IMR-90 (cell line): ENCODE data around the gene MFAP1.

Source experiments
- CEBPB ChIP-seq: IDR thresholded peaks from 2 replicates; pipeline ENCODE4 v1.6.1; 2012; ENCODE audit warnings: low read depth, low read length, improper control_type of control experiment
- CTCF ChIP-seq: conservative IDR thresholded peaks from 2 replicates; pipeline ENCODE4 v1.5.1; 2012; ENCODE audit warnings: mild to moderate bottlenecking, low read depth, low read length, improper control_type of control experiment
- POLR2A ChIP-seq: IDR thresholded peaks from 2 replicates; pipeline ENCODE4 v1.6.1; 2012; ENCODE audit warnings: mild to moderate bottlenecking, low read depth, low read length
- USF2 ChIP-seq: fragments of 150-350 bp; IDR thresholded peaks from 2 replicates; pipeline ENCODE4 v1.6.1; 2017; ENCODE audit warnings: mild to moderate bottlenecking, antibody characterized with exemption, low read length, low read depth

- TF ChIP-seq USF2 (no peak), CTCF (no peak), POLR2A (no peak), CEBPB (no peak)
Measured at GRCh38 chr15:43779016-43779415, 45.5 kb downstream of the MFAP1 start.
